Esophagus (tissue), 2 donors: Measurements from ENCODE around the gene ACP7. TPM values are rescaled to one million over a fixed set of nuclear protein-coding genes. Genes with fewer than 3 reads are reported as not detected.

Experiments used
- H3K27ac ChIP-seq, 2 donors: one replicate each; pipeline ENCODE4 v1.5.1; 2013; ENCODE audit warnings: low read depth in 2 of 2, mild to moderate bottlenecking in 2 of 2, inconsistent platforms in 1 of 2, low read length in 1 of 2, moderate library complexity in 1 of 2
- H3K27me3 ChIP-seq, 2 donors: one replicate each; pipeline ENCODE4 v1.6.1; 2013; ENCODE audit warnings: low read length in 2 of 2, control low read depth in 1 of 2, mild to moderate bottlenecking in 1 of 2; ENCODE audit not compliant: insufficient read depth in 2 of 2, control insufficient read depth in 1 of 2
- H3K36me3 ChIP-seq, 2 donors: one replicate each; pipeline ENCODE4 v1.6.1; 2013; ENCODE audit warnings: low read length in 1 of 2; ENCODE audit not compliant: control insufficient read depth in 2 of 2, insufficient read depth in 2 of 2
- H3K4me1 ChIP-seq, 2 donors: one replicate each; pipeline ENCODE4 v1.6.1; 2013; ENCODE audit warnings: low read length in 1 of 2; ENCODE audit not compliant: control insufficient read depth in 2 of 2, insufficient read depth in 2 of 2
- H3K4me3 ChIP-seq, 2 donors: one replicate each; pipeline ENCODE4 v1.5.1; 2013; ENCODE audit warnings: low read length in 2 of 2, mild to moderate bottlenecking in 2 of 2, low read depth in 1 of 2, moderate library complexity in 1 of 2
- H3K9me3 ChIP-seq, 2 donors: one replicate each; pipeline ENCODE4 v1.6.1; 2013; ENCODE audit warnings: mild to moderate bottlenecking in 2 of 2, low read depth in 1 of 2, low read length in 1 of 2, moderate library complexity in 1 of 2; ENCODE audit not compliant: control insufficient read depth in 2 of 2, insufficient read depth in 1 of 2
- whole genome bisulfite sequencing, 2 donors: extraction: QIAGEN DNeasy Blood & Tissue Kit; methylation state at CpG; one replicate each; pipeline ENCODE4 v1.1.7; 2013; 5-methylcytosine and 5-hydroxymethylcytosine counted together
- polyA plus RNA-seq, 2 donors: library from polyadenylated mRNA; stranded (reverse); fragments of 200-250 nt; gene quantifications; one replicate each; pipeline ENCODE4 v1.2.3, GENCODE V29; 2013
- donor health status: healthy with polysubstance abuse.
- donor health status: Bipolar disorder and iron deficiency.

ACP7 gene
- polyA plus RNA-seq, 2 donors, result 0.32 to 1.6 TPM

GRCh38 chr19:39074205-39074692 is 9.9 kb upstream of the ACP7 start:
- Histone ChIP-seq H3K27ac (no peak overlapping the region), H3K36me3 (no peaks in the 10 kb centered on the region), H3K9me3 (no peaks in the 10 kb centered on the region), H3K4me3 (no peak overlapping the region), H3K27me3 (no peaks in the 10 kb centered on the region), H3K4me1 (no peaks in the 10 kb centered on the region)
- 47 to 60% methylated on average over 3 of the region's 3 CpGs for WGBS, 2 donors

GRCh38 chr19:39074942-39075341 is 9.2 kb upstream of the ACP7 start:
- Histone ChIP-seq H3K4me3 (no peak overlapping the region), H3K9me3 (no peaks in the 10 kb centered on the region), H3K27me3 (no peaks in the 10 kb centered on the region), H3K36me3 (no peaks in the 10 kb centered on the region), H3K27ac (no peak overlapping the region), H3K4me1 (no peaks in the 10 kb centered on the region)
- 91% methylated on average over 6 of the region's 6 CpGs for WGBS, 2 donors

GRCh38 chr19:39077323-39077722 is 6.8 kb upstream of the ACP7 start:
- H3K27ac ChIP-seq, result no peak overlapping the region
- 80 to 90% methylated on average over 11 of the region's 11 CpGs for WGBS, 2 donors

GRCh38 chr19:39078436-39079200 is 5.5 kb upstream of the ACP7 start:
- no peaks in the 10 kb centered on the region for H3K4me1 ChIP-seq
- H3K9me3 ChIP-seq, result no peaks in the 10 kb centered on the region
- H3K36me3 ChIP-seq, result no peaks in the 10 kb centered on the region
- H3K27ac ChIP-seq, result no peak overlapping the region
- no peaks in the 10 kb centered on the region for H3K27me3 ChIP-seq
- H3K4me3 ChIP-seq, result no peak overlapping the region
- WGBS, 2 donors, result 50 to 51% methylated on average over 7 of the region's 7 CpGs

More at GRCh38 chr19:39077323-39077722, 6.8 kb upstream of the ACP7 start:
- Histone ChIP-seq H3K27me3 (no peaks in the 10 kb centered on the region), H3K36me3 (no peaks in the 10 kb centered on the region), H3K4me1 (no peaks in the 10 kb centered on the region), H3K4me3 (no peak overlapping the region), H3K9me3 (no peaks in the 10 kb centered on the region)

GRCh38 chr19:39080431-39080830 is 3.7 kb upstream of the ACP7 start:
- no peaks in the 10 kb centered on the region for H3K27me3 ChIP-seq
- 42 to 56% methylated on average over 3 of the region's 3 CpGs for WGBS, 2 donors
- H3K4me1 ChIP-seq, result peaks cover 0 to 8% of the 10 kb centered on the region in 2 donors
- no peak overlapping the region for H3K27ac ChIP-seq
- H3K36me3 ChIP-seq, result no peaks in the 10 kb centered on the region
- H3K4me3 ChIP-seq, result no peak overlapping the region
- no peaks in the 10 kb centered on the region for H3K9me3 ChIP-seq

- Histone ChIP-seq H3K36me3 (no peaks in the 10 kb centered on the region), H3K27me3 (no peaks in the 10 kb centered on the region), H3K4me1 (peaks cover 0 to 8% of the 10 kb centered on the region in 2 donors), H3K9me3 (no peaks in the 10 kb centered on the region), H3K27ac (no peak overlapping the region), H3K4me3 (no peak overlapping the region)
- WGBS, 2 donors, result 88 to 92% methylated on average over 7 of the region's 7 CpGs
Observed at GRCh38 chr19:39082167-39082566, 2.0 kb upstream of the ACP7 start.

- Histone ChIP-seq H3K36me3 (no peaks in the 10 kb centered on the region), H3K9me3 (no peaks in the 10 kb centered on the region), H3K4me1 (peaks cover 0 to 8% of the 10 kb centered on the region in 2 donors), H3K27me3 (no peaks in the 10 kb centered on the region), H3K27ac (no peak overlapping the region), H3K4me3 (peak overlapping the region in 1 of 2 donors; percentile 25)
- 13 to 15% methylated on average over 15 of the region's 15 CpGs for WGBS, 2 donors
Observed at GRCh38 chr19:39082745-39083598, 1.2 kb upstream of the ACP7 start.

GRCh38 chr19:39083599-39083982 is 577 bp upstream of the ACP7 start:
- no peaks in the 10 kb centered on the region for H3K27me3 ChIP-seq
- peak overlapping the region; percentile 25 to 31 for H3K4me3 ChIP-seq

GRCh38 chr19:39084732-39085080 is 538 bp downstream of the ACP7 start:
- WGBS, 2 donors, result 63 to 71% methylated on average over 7 of the region's 7 CpGs
- no peak overlapping the region for H3K27ac ChIP-seq
- H3K4me3 ChIP-seq, result peak overlapping the region; percentile 16 to 25
- H3K4me1 ChIP-seq, result peaks cover 0 to 8% of the 10 kb centered on the region in 2 donors
- no peaks in the 10 kb centered on the region for H3K9me3 ChIP-seq
- no peaks in the 10 kb centered on the region for H3K36me3 ChIP-seq
- H3K27me3 ChIP-seq, result no peaks in the 10 kb centered on the region

More at GRCh38 chr19:39083599-39083982, 577 bp upstream of the ACP7 start:
- Histone ChIP-seq H3K27ac (no peak overlapping the region), H3K36me3 (no peaks in the 10 kb centered on the region), H3K4me1 (peaks cover 0 to 8% of the 10 kb centered on the region in 2 donors), H3K9me3 (no peaks in the 10 kb centered on the region)
- 1% methylated on average over 14 of the region's 14 CpGs for WGBS, 2 donors
